ENCODE measurements around the gene PARD6A.
"Not testable (repeated sequence)": the region's sequence is repeated elsewhere in the genome, so short reads cannot be mapped to it uniquely, and the experiment has no call there.

PARD6A gene

GRCh38 chr16:67685388-67686112, 24.8 kb downstream of the PARD6A start:
- no peak for DNase-seq (ENCODE audit: low spot score)

- not testable (repeated sequence) for DNase-seq (ENCODE audit: low spot score)
Observed at GRCh38 chr16:67693517-67694285, 32.9 kb downstream of the PARD6A start.

GRCh38 chr16:67694611-67695010, 33.9 kb downstream of the PARD6A start:
- DNase-seq (ENCODE audit: low spot score): no peak

- DNase-seq (ENCODE audit: low spot score): no peak
Observed at GRCh38 chr16:67697422-67698185, 36.8 kb downstream of the PARD6A start.

- no peak for DNase-seq (ENCODE audit: low spot score)
Observed at GRCh38 chr16:67699265-67699664, 38.5 kb downstream of the PARD6A start.

GRCh38 chr16:67701420-67701819, 40.7 kb downstream of the PARD6A start:
- DNase-seq (ENCODE audit: low spot score): no peak

GRCh38 chr16:67702130-67702529, 41.4 kb downstream of the PARD6A start:
- no peak for DNase-seq (ENCODE audit: low spot score)

- no peak for DNase-seq (ENCODE audit: low spot score)
Observed at GRCh38 chr16:67703626-67704025, 42.9 kb downstream of the PARD6A start.

GRCh38 chr16:67704110-67704509, 43.4 kb downstream of the PARD6A start:
- DNase-seq (ENCODE audit: low spot score): no peak

- DNase-seq (ENCODE audit: low spot score): no peak
Observed at GRCh38 chr16:67707210-67707609, 46.5 kb downstream of the PARD6A start.

GRCh38 chr16:67707790-67708189, 47.0 kb downstream of the PARD6A start:
- no peak for DNase-seq (ENCODE audit: low spot score)

- DNase-seq (ENCODE audit: low spot score): no peak
Observed at GRCh38 chr16:67708368-67708771, 47.6 kb downstream of the PARD6A start.

- no peak for DNase-seq (ENCODE audit: low spot score)
Observed at GRCh38 chr16:67709050-67709449, 48.3 kb downstream of the PARD6A start.

- DNase-seq (ENCODE audit: low spot score): no peak
Observed at GRCh38 chr16:67710607-67711006, 49.8 kb downstream of the PARD6A start.
